IPS DF 6.9 (cell line): ENCODE results near the gene DCD.

Source experiments
- DNase-seq: peaks from one replicate; pipeline ENCODE4 v3.0.0-alpha.2; 2013; ENCODE audit warnings: low read depth, low spot score
- H3K27ac ChIP-seq: one replicate; pipeline ENCODE4 v1.5.1; 2013; ENCODE audit warnings: low read length, control low read depth
- H3K27me3 ChIP-seq: 2 replicates; pipeline ENCODE4 v1.6.1; 2013; ENCODE audit warnings: mild to moderate bottlenecking, low read length; ENCODE audit not compliant: control insufficient read depth, insufficient read depth
- H3K36me3 ChIP-seq: 2 replicates; pipeline ENCODE4 v1.6.1; 2013; ENCODE audit warnings: low read length; ENCODE audit not compliant: control insufficient read depth, insufficient read depth
- H3K4me1 ChIP-seq: 2 replicates; pipeline ENCODE4 v1.6.1; 2013; ENCODE audit warnings: low read length; ENCODE audit not compliant: control insufficient read depth, insufficient read depth
- H3K4me3 ChIP-seq: 2 replicates; pipeline ENCODE4 v1.5.1; 2013; ENCODE audit warnings: mild to moderate bottlenecking, low read length
- H3K9me3 ChIP-seq: 2 replicates; pipeline ENCODE4 v1.6.1; 2013; ENCODE audit warnings: low read length, inconsistent platforms; ENCODE audit not compliant: control insufficient read depth, insufficient read depth
- WGBS: extraction: QIAGEN DNeasy Blood & Tissue Kit; methylation state at CpG from one replicate; pipeline ENCODE4 v1.1.7; 2013; ENCODE audit warnings: mixed read lengths, missing lambda C conversion rate; ENCODE audit not compliant: insufficient read length, insufficient coverage; 5-methylcytosine and 5-hydroxymethylcytosine counted together

DCD gene

GRCh38 chr12:54608156-54608555 is 40.0 kb downstream of the DCD start:
- no peak overlapping the region for H3K27ac ChIP-seq
- H3K9me3 ChIP-seq: no peaks in the 10 kb centered on the region
- H3K36me3 ChIP-seq: no peaks in the 10 kb centered on the region
- no peak overlapping the region for H3K4me3 ChIP-seq
- H3K4me1 ChIP-seq: no peaks in the 10 kb centered on the region
- DNase-seq: no peak
- peaks cover 12% of the 10 kb centered on the region for H3K27me3 ChIP-seq
- WGBS: no CpG with 5 or more reads among the region's 6 CpGs

- Histone ChIP-seq H3K27ac (no peak overlapping the region), H3K4me3 (no peak overlapping the region), H3K36me3 (no peaks in the 10 kb centered on the region), H3K9me3 (no peaks in the 10 kb centered on the region), H3K4me1 (no peaks in the 10 kb centered on the region), H3K27me3 (peaks cover 8% of the 10 kb centered on the region; the same call in 1 of the 2 replicates)
- no peak for DNase-seq
- no CpG with 5 or more reads among the region's 4 CpGs for WGBS
These were observed 41.6 kb downstream of the DCD start for GRCh38 chr12:54606556-54606955.

- Histone ChIP-seq H3K36me3 (no peaks in the 10 kb centered on the region), H3K27ac (no peak overlapping the region), H3K27me3 (peaks cover 6% of the 10 kb centered on the region; the same call in 1 of the 2 replicates), H3K4me3 (no peak overlapping the region), H3K9me3 (no peaks in the 10 kb centered on the region), H3K4me1 (no peaks in the 10 kb centered on the region)
- DNase-seq: no peak
- no CpG with 5 or more reads among the region's 6 CpGs for WGBS
These were observed 42.8 kb downstream of the DCD start for GRCh38 chr12:54605138-54605970.

GRCh38 chr12:54604436-54604835 is 43.7 kb downstream of the DCD start:
- Histone ChIP-seq H3K36me3 (no peaks in the 10 kb centered on the region), H3K9me3 (no peaks in the 10 kb centered on the region)
- WGBS: no CpG with 5 or more reads among the region's 4 CpGs

GRCh38 chr12:54603872-54604271 is 44.3 kb downstream of the DCD start:
- no CpG with 5 or more reads among the region's 5 CpGs for WGBS
- H3K4me1 ChIP-seq: no peaks in the 10 kb centered on the region
- peaks cover 1% of the 10 kb centered on the region; the same call in 1 of the 2 replicates for H3K27me3 ChIP-seq
- no peak overlapping the region for H3K4me3 ChIP-seq
- DNase-seq: no peak
- H3K9me3 ChIP-seq: no peaks in the 10 kb centered on the region
- H3K36me3 ChIP-seq: no peaks in the 10 kb centered on the region
- no peak overlapping the region for H3K27ac ChIP-seq

More at GRCh38 chr12:54604436-54604835, 43.7 kb downstream of the DCD start:
- no peak for DNase-seq
- no peak overlapping the region for H3K4me3 ChIP-seq
- no peak overlapping the region for H3K27ac ChIP-seq
- peaks cover 6% of the 10 kb centered on the region; the same call in 1 of the 2 replicates for H3K27me3 ChIP-seq
- H3K4me1 ChIP-seq: no peaks in the 10 kb centered on the region

- Histone ChIP-seq H3K4me3 (no peak overlapping the region), H3K27ac (no peak overlapping the region), H3K4me1 (no peaks in the 10 kb centered on the region), H3K9me3 (no peaks in the 10 kb centered on the region), H3K36me3 (no peaks in the 10 kb centered on the region), H3K27me3 (no peaks in the 10 kb centered on the region)
- no CpG with 5 or more reads among the region's 8 CpGs for WGBS
- peak; percentile 52 for DNase-seq
These were observed 44.9 kb downstream of the DCD start for GRCh38 chr12:54603173-54603814.

- no peak for DNase-seq
- Histone ChIP-seq H3K27ac (no peak overlapping the region), H3K4me3 (no peak overlapping the region), H3K27me3 (no peaks in the 10 kb centered on the region), H3K9me3 (no peaks in the 10 kb centered on the region), H3K4me1 (no peaks in the 10 kb centered on the region), H3K36me3 (no peaks in the 10 kb centered on the region)
- whole genome bisulfite sequencing: no CpG with 5 or more reads among the region's 2 CpGs
These were observed 45.5 kb downstream of the DCD start for GRCh38 chr12:54602661-54603060.

- WGBS: no CpG with 5 or more reads among the region's 4 CpGs
- H3K36me3 ChIP-seq: no peaks in the 10 kb centered on the region
- no peaks in the 10 kb centered on the region for H3K9me3 ChIP-seq
- no peak overlapping the region for H3K4me3 ChIP-seq
- no peak for DNase-seq
- no peaks in the 10 kb centered on the region for H3K27me3 ChIP-seq
- no peak overlapping the region for H3K27ac ChIP-seq
- H3K4me1 ChIP-seq: no peaks in the 10 kb centered on the region
These were observed 46.3 kb downstream of the DCD start for GRCh38 chr12:54601841-54602240.

GRCh38 chr12:54598970-54599369 is 49.2 kb downstream of the DCD start:
- WGBS: no CpG with 5 or more reads among the region's 5 CpGs
- Histone ChIP-seq H3K4me1 (no peaks in the 10 kb centered on the region), H3K27ac (no peak overlapping the region), H3K4me3 (no peak overlapping the region), H3K9me3 (no peaks in the 10 kb centered on the region), H3K36me3 (no peaks in the 10 kb centered on the region), H3K27me3 (no peaks in the 10 kb centered on the region; the same call in 1 of the 2 replicates)
- DNase-seq: no peak

- Histone ChIP-seq H3K36me3 (no peaks in the 10 kb centered on the region), H3K27ac (no peak overlapping the region)
- DNase-seq: peak; percentile 80
These were observed 51.6 kb downstream of the DCD start for GRCh38 chr12:54596526-54596946.

More at GRCh38 chr12:54596526-54596946, 51.6 kb downstream of the DCD start:
- no peaks in the 10 kb centered on the region for H3K4me1 ChIP-seq
- WGBS: no CpG with 5 or more reads among the region's 3 CpGs
- H3K27me3 ChIP-seq: peaks cover 2% of the 10 kb centered on the region; the same call in 1 of the 2 replicates
- no peaks in the 10 kb centered on the region for H3K9me3 ChIP-seq
- no peak overlapping the region for H3K4me3 ChIP-seq
